ENCODE results near the gene SNX22.

The SNX22 gene

DNA sequence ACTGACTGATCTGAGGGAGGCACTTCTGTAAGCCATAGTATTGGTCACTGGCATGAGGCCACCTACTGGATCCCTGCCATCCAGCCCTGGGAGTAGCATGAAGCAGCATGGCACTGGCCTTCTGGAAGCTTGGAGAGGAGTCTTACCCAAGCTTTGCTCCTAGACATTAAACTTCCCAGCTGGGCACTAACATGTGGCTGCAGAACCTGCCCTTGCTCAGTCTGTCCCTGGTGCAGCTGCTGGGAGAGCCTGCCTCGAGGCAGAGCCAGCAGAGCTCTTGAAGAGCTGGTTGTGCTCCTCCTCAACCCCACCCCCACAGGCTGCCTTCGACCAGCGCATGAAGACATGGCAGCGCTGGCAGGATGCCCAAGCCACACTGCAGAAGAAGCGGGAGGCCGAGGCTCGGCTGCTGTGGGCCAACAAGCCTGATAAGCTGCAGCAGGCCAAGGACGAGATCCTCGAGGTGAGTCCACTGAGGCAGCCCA lies 17.1 kb upstream of the SNX22 start:
- DNase-seq (ENCODE audit: low read depth in 2 of 2), result no peak

DNA sequence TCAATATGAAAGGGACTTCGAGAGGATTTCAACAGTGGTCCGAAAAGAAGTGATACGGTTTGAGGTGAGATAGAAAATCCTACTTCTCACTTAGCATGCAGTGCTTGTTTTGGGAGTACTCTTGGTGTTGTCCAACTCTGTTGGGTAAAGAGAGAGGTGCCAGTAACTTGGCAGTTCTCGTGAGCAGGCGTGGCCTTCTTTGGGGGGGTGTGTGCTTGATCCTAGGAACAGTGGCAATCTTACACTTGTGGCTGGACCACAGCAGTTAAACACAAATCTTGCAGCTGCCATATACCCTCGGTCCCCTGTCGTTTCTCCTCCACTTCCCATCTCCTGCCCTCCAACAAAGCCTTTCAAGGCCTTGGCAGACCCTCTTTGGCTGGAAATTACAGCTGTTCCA lies 15.2 kb upstream of the SNX22 start:
- DNase-seq (ENCODE audit: low read depth in 2 of 2), result no peak

DNA sequence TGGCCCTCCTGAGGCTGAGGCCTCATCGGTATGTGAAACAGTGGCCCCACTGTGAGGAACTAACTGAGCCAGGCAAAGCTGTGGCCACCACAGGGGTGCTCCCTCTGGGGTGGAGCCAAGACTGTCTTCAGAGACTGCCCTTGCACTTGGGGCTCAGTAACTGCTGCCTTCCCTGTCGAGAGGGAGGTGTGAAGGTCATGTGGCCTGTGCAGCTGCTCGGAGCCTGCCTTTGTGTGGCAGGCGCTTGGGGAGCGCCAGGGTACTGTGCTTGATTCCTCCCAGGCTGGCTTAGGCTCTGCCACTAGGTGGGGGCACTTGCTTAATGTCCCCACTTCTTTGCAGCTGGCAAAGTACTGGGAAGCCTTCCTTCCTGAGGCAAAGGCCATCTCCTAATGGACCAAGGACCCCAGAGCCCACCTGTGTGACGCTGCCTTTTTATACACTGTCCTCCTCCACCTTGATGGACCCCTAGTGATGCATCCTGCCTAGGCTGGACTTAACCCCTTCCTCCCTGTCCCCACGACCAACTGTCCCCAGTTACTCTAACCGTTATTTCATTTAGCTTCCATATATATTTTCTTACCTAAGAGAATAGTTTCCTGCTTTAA lies 14.2 kb upstream of the SNX22 start:
- no peak for DNase-seq (ENCODE audit: low read depth in 2 of 2)

- DNase-seq (ENCODE audit: low read depth in 2 of 2), result no peak
Measured at GRCh38 chr15:64138331-64138941, 13.1 kb upstream of the SNX22 start.

GRCh38 chr15:64141798-64142512 lies 9.6 kb upstream of the SNX22 start:
- no peak for DNase-seq (ENCODE audit: low read depth in 2 of 2)

DNA sequence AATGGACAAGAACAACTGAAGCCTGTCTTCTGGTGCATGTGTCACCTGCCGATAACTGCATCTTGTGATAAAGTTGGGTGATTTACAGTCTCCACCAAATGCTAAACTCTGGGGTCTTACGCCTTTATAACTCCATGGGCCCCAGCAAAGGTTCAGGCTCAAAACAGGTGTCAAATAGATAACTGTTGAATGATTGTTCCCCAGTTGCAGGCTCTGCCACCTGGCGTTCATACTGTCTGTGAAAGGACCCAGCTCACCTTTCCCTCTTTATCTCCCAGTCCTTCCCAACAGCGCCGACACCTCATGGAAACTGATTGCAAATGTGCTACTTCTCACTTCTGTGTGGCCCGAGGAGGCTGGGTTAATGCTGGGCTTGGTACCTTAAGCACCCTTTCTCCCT lies 8.3 kb upstream of the SNX22 start:
- no peak for DNase-seq (ENCODE audit: low read depth in 2 of 2)

- no peak for DNase-seq (ENCODE audit: low read depth in 2 of 2)
Measured at GRCh38 chr15:64144192-64144564, 7.4 kb upstream of the SNX22 start.

- DNase-seq (ENCODE audit: low read depth in 2 of 2), result no peak
Measured at GRCh38 chr15:64144565-64145281, 6.8 kb upstream of the SNX22 start.

GRCh38 chr15:64146041-64146440 lies 5.5 kb upstream of the SNX22 start:
- DNase-seq (ENCODE audit: low read depth in 2 of 2), result no peak

DNA sequence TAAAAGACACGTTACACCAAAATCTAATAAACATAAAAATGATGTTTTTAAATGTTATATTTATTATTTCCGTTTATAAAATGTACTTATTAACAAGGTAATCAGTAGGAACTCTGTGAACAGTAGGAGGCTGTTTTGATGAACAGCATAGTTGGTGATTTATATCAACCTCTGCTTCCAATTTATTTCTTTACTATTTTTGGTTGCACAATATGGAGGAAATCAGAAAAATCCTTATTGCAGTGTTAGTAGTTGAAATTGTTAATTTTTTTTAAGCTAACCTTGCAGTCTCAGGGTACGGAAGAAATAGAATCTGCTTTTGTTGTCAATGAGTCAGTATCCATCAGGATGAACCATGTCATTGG lies 5.0 kb upstream of the SNX22 start:
- no peak for DNase-seq (ENCODE audit: low read depth in 2 of 2)

- no peak for DNase-seq (ENCODE audit: low read depth in 2 of 2)
Measured at GRCh38 chr15:64146885-64147681, 4.4 kb upstream of the SNX22 start.

GRCh38 chr15:64148168-64148567 lies 3.4 kb upstream of the SNX22 start:
- DNase-seq (ENCODE audit: low read depth in 2 of 2), result no peak

DNA sequence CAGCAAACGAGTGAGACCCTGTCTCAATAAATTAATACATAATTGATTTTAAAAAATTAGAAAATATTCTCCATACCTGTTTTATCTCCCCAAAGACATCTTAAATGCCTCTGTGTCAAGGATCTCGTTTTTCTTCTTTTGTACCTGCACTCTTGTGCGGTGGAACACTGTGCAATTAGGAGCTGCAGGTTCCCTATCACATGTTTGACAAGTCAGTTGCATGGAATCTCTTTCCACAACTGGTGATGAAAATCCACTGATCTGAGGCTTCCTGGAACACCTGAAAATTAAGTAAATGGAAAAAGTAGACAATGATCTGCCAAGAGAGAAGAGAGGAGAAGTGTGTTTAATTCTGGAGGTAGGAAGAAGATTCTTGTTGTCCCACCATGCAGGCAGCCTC lies 3.0 kb upstream of the SNX22 start:
- no peak for DNase-seq (ENCODE audit: low read depth in 2 of 2)

DNA sequence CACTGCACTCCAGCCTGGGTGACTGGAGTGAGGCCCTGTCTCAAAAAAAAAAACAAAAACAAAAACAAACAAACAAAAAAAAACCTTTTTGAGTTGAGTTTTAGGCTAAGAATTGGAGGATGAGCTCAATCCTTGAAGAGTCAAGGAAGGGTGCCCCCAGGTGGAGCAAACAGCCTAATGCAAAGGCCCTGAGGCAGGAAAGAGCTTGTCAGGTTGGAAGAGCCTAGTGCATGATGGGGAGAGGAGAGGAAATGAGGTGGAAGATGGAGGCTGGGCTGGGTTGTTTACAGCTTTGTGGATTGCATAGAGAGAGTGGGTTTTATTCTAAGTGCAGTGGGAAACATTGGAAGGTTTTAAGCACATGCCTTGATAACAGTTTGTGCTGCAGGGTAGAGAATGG lies 2.1 kb upstream of the SNX22 start:
- no peak for DNase-seq (ENCODE audit: low read depth in 2 of 2)

DNA sequence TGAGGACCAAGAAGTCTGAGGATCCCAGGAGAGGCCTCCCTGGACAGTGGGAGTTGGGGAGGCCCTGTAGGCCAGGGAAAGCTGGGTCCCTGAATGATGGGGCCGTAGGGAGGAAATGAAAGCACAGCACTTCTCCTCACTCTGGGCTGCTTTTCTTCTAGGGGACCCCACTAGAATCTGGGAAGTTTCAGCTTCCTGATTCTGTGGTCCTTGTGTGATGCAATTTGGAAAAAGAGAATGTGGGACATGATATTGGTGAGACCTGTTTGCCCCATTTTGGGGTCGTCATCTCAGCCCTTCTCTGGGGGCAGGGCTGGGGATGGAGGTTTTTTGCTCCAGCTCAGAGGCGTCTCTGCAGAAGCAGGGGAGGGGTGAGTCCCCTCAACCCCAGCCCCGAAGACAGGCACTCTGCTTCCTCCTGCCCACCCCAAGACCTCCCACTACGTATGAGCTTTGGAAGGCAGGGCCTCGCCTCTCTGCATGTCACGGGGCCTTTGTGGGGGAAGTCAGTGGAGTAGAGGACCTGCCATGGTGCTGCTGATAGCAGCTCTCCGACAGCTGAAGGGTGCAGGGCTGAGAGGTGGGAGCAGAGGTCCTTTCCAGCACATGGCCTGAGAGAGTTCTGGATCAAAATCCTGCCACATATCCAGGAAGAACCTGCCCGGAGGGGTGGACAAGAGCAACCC lies 1.5 kb upstream of the SNX22 start:
- no peak for DNase-seq (ENCODE audit: low read depth in 2 of 2)

GRCh38 chr15:64152507-64153387 lies 1.2 kb downstream of the SNX22 start:
- DNase-seq (ENCODE audit: low read depth in 2 of 2), result no peak

DNA sequence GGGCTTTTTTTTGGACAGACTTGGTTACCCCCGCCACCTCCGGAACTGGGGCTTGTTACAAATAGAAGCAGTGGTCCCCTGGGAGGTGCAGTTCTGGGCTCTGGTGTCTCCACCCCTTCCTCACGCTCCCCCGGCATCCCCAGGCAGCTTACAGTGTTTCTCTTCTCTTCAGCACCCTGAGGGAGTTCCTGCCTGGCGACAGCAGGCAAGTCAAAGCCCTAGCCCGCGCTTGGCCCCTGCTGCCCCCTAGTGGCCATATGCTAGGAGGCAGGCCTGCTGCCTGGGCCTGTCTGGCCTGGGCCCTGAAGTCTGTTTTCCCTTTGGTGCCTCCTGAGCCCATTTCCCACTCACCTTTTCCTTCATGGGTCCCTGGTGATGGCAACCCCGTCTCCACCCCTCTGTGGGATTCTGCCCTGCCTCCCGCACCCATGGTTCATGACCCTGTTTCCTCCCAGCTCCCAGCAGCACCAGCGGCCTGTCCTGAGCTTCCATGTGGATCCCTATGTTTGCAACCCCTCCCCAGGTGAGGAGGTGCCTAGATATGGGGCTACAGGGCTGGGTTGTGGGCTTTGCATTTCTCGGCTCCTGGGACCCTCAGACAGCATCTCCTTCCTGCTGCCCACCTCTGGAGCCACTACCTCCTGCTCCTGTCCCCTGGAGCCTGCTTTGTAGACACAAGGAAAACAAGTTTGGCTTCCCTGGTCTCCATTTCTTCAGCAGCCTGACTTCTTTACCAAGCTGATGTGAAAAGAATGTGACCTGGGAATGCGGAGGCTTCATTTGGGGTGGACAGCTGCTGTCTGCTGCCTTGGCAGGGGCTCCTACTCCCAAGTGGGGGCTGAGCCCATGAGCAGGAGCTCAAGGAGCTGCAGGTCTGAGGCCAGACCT lies 2.2 kb downstream of the SNX22 start:
- DNase-seq (ENCODE audit: low read depth in 2 of 2), result peak; percentile 90 to 97

GRCh38 chr15:64155802-64156651 lies 4.5 kb downstream of the SNX22 start:
- no peak for DNase-seq (ENCODE audit: low read depth in 2 of 2)
